Activated CD4-positive, alpha-beta T cell treated with anti-CD3 and anti-CD28 coated beads, Interleukin-2, amount 50 U/mL, for 16 hours (primary cell): Measurements from ENCODE around the gene HACD2.
"Not testable (repeated sequence)": the region's sequence is repeated elsewhere in the genome, so short reads cannot be mapped to it uniquely, and the experiment has no call there.

Experiments used
- DNase-seq: peaks from one replicate; pipeline ENCODE4 v3.0.0-alpha.2; 2020

HACD2 gene

DNA sequence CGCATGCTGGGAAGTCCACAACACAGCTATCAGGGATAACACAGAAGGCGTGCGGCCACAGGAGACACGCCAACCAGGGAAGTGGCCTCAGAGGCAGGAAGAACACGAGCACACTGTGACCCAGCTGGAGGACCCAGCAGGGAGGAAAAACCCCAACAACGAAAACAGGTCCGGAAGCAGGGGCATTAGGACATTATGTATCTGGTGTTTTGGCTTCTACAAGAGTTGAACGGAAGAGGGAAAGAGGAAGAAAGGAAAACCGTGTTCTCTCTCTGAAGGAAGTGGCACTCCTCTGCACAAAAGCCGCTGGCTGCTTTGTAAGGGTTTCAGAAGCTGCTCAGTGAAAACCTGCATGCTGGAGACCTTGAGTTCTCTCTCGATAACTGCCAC, 61.8 kb downstream of the HACD2 start:
- DNase-seq = no peak

DNA sequence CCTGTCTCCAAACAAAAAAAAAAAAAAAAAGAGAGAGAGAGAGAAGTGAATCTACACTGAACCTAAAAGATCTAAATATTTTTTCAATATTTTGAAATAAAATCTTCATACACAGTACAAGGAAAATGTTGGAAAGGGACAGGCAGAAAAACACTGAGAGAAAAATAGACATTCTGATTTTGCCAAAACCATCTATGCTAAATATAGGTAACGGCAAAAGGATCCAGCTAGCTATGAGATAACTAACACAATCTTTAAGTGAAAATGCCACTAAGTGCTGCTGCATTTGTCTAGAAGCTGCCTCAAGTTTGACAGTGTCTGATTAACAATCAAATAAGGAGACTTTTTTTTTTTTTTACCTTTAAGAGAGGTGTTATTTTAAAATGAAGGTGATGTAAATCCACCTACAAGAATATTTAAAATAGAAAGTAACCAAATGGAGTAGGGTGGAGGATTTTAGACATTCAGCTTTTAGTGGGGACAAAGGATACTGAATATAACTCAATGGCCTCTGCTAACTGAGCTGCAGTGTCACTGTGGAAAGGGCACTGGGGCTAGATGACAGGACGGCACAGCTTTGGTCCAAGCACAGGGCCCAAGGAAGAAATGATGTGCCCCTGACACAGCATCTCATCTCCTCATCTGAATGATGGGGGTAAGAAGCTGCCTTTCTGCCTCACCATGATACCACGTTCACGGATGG, 62.4 kb downstream of the HACD2 start:
- no peak for DNase-seq

DNA sequence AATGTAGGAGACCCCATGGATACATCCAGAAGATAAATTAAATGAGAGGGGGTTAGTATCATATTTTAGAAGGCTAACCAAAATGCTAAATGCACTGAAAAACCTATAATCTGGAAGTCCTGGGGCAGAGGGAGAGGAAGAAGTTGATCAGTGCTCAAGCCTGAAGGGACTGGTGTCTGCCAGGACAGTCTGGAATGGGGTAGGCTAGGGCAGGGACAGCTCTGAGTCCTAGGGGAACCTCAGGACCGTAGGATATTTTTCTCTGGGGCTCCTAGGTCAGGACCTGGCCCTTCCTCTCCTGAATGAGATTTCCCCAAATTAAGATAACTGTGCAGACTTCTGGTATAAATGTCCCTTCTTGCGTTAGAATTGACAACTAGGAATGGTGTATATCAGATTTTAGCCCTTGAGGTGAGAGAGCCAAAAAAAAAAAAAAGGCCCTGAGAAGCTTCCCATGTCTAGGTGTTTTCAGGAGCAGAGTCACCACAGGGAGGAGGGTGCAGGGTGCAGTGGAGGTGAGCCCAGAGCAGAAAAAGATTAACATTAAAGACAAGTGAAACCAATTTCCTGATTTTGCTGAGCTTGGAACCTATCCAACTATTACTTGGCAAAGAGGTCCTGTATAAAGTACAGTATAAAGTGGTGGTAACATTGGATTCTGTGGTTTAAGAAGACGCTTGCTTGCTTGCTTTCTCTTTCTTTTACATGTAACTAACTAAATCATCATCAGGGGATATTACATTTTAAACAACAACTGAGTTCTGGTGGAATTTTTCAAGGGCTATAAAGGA, 63.5 kb downstream of the HACD2 start:
- DNase-seq = no peak

DNA sequence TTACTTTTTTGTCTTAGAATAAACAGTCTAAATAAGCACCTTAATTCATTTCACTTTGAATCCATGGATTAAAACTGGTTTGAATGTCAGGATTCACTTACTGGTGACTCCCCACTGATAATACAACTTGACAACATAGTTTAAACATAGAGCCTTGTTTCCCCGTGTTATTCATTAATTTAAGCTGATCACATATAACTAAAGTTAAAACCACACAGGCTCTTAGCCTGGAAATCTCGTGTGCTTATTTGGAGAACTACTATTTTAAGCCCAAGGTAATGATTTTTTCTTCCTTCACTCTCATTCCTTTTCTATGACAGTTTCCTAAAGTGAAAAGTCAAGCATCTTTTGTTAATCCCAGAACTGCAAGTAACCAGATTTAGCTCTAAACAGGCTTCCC, 64.2 kb downstream of the HACD2 start:
- DNase-seq = no peak

DNA sequence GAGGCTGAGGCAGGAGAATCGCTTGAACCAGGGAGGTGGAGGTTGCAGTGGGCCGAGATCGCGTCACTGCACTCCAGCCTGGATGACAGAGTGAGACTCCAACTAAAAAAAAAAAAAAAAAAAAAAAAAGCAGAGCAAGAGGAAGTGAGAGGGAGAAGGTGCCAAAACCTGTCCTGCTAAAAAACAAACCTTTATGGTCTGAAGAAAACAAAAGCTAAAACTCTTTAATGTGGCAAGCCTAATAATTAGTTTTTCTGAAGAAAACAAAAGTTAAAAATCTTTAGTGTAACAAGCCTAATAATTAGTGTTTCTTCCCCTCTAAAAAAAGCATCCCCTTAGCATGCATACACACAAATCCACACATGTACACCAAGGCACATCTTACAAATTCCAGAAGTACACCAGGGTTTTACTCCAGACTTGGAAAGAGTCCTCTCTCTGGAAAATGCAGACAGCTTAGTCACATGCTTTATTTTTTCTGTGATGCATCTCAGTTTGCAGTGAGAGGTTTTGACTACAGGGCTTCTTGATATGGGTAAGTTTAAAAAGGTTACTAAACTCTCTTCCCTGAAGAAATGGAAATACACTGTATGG, 65.9 kb downstream of the HACD2 start:
- DNase-seq = no peak

DNA sequence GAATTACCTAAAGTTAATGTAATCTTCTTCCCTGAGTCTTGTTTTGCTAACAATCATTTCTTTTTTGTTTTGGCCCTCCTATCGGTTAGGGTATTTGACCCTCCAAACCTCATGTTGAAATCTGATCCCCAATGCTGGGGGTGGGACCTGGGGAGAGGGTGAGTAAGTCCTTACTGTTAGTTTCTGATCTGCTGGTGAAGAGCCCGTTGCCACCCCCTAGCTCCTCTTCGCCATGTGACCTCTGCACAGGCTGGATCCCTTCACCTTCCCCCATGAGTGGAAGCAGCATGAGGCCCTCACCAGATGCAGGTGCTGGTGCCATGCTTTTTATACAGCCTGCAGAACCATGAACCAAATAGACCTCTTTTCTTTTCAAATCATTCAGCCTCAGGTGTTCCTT, 73.1 kb downstream of the HACD2 start:
- DNase-seq = no peak

GRCh38 chr3:123511084-123511483, 73.8 kb downstream of the HACD2 start:
- DNase-seq = no peak

DNA sequence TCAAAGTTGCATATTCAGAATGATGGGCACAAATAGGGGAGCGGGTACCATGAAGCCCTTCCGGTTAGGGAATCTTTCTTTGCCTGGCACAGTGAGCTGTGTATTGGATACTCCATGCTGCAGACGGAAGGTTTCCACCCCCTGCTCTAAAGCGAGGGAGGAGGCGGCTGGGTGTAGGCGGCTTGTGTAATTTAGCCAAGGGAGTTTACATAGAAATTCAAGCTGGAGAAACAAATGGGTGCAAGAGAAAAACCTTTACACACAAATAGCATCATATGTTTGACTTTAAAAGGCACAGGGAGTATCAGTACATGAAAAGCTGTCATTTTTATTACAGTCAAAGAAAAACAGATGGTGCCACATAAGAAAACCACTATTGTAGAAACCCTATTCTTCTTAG, 76.7 kb downstream of the HACD2 start:
- DNase-seq = no peak

GRCh38 chr3:123505820-123506219, 79.0 kb downstream of the HACD2 start:
- no peak for DNase-seq

DNA sequence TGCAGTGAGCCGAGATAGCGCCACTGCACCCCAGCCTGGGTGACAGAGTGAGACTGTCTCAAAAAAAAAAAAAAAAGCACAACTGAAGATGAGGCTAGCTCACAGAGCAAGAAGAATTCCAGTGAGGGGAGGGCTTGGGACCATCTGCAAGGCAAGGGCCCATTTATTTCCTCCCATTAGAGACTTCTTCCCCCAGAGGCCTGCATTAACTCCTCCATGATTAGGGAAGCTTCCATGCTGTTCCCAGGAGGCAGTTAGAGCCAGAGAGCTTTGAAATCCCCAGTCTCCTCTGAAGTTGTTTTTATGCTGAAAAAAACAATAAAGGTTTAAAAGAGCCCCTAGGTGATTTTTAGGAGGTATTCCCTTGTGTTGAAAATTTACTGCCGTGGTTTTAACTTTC, 81.7 kb downstream of the HACD2 start:
- no peak for DNase-seq

GRCh38 chr3:123499322-123499721, 85.5 kb downstream of the HACD2 start:
- no peak for DNase-seq

GRCh38 chr3:123498761-123499160, 86.1 kb downstream of the HACD2 start:
- DNase-seq = no peak

DNA sequence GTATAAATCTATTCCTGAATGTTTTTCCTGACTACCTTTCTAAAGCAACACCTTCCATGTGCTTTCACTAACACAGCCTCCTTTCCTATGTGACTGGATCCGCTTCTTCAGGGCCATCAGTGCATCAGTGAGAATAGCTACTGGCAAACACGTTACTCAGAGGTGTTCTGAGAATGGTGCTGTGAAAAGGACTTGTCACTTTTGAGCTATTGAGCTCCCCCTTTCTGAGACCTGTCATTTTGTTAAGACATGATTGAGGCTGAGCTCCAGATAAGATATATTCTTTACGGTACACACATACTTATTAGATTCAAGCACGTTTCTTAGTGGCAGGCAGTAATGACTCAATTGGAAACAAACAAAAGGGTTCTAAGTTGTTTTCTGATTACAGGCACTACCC, 90.9 kb downstream of the HACD2 start:
- DNase-seq = no peak

DNA sequence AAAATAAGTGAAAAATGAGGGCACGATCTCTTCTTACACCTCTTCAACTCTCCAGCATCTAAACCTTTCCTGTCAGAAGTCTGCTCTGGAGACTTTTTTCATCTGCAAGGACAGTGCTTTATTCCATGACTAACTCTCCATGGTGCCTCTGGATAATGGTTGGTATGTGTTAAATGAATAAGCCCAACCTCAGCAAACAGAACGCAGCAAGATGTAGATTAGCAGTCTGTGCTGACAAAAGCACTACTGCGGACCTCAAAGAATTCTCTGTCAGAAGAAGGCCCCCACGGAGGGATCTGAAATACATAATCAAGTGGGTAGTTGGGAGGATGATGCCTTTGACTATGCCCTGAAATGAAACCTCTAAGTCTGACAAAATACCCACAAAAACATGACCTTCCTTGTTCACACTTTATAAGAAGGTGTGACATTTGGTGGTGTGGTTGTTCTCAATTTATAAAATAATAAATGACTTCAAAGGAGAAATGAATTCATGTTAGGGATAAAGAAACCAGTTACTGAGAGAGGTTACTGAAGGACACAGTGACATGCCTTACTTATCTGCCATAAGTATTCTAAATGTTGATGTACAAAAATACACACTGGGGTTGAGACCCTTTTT, 92.8 kb downstream of the HACD2 start:
- no peak for DNase-seq

GRCh38 chr3:123489400-123490004, 95.4 kb downstream of the HACD2 start:
- peak; percentile 36 for DNase-seq

DNA sequence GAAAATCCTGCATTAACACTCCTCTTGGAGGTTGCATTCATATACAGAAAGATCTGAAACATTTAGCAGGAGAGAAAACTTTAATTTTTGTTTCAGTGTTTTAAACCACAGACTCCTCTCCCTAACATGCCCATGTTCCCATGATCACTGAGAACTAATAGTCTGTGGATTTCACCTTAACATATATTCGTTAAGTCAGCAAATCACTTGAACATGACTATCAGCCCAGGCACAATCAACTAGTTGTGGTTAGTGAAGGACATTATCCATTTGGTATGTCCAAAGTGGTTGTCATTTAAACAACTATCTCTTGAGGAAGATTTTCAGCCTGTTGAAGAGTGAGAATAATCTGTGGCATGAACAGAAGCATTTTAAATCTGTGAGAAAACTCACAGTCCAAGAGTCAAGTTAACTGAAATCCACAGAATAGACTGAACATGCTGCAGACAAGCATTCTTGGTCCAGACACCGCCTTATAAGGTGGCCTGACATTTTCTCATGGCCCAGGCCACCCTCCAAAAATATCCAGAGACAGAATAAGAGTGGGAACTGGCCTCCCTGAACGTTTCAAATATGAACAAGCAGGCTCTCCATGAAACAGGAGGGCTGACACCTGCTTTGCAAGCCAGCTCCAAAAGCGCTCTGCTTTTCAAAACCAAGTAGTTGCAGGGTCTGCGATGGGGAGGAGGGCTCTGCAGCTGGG, 96.1 kb downstream of the HACD2 start:
- no peak for DNase-seq

DNA sequence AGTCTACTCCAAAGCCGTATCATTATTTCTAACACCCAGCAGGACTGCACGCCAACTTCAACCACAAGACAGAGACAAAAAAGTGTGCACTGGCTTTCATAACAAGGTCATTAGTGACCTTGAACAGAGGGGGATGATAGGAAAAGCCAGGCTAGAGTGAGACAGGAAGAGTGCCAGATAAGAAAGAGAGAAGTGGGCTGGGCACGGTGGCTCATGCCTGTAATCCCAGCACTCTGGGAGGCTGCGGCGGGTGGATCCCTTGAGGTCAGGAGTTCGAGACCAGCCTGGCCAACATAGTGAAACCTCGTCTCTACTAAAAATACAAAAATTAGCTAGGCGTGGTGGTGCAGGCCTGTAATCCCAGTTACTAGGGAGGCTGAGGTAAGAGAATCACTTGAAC, 97.8 kb downstream of the HACD2 start:
- not testable (repeated sequence) for DNase-seq

DNA sequence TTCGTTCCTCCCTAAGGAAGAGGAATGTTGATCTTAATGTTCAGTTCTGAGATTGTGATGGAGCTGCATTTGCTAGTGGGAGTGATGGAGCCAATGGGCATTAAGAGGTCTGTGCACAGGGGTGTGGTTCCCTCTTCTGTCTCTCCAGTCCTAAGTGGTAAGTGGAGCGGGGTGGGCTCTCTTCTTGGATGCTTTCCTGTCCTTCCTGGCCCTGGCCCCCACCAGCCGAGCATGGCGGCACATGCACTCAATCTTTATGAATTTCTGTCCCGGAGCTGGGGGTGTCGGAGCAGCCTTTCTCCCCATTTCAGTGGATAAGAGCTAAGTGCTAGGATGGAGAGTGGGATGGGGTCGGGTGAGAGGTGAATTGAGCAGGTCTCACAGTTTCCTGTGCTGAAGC, 98.4 kb downstream of the HACD2 start:
- no peak for DNase-seq

DNA sequence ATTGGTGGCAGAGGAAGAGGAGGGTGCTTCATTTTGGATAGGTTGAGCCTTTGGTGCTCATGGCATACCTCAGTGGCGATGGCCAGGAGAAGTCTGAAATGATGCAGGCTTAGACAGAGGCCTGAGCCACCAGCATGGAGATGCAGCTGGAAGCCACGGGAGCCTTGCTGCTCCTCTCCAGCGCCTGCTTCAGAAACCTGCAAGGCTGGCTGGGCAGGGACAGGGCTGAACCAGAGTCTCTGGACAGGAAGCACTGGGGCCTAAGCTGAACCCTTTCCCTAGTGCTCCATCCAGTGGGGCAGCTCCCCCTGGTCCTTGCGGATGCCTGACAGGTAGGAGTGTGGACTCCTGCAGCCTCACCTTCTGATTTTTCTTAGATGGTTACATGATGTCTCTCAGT, 99.3 kb downstream of the HACD2 start:
- no peak for DNase-seq

DNA sequence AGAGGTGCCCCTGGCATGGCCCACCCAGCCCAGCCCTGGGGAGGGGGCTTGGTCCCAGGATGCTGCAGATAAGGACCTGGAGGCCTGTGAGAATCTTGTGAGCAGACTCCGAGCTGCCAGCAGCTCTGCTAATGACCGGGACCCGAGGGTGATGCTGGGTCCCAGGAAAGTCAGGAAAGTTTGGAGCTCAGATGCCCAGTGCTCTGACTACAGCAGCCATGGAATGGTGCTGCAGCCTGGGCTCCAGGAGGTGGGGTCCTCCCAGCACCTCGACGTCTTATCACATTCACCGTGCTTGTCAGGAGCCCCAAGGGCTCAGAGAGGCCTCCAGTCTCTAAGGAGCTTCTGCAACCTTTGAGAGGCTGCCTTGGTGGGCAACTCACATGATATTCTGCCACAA, 101.7 kb downstream of the HACD2 start:
- no peak for DNase-seq

DNA sequence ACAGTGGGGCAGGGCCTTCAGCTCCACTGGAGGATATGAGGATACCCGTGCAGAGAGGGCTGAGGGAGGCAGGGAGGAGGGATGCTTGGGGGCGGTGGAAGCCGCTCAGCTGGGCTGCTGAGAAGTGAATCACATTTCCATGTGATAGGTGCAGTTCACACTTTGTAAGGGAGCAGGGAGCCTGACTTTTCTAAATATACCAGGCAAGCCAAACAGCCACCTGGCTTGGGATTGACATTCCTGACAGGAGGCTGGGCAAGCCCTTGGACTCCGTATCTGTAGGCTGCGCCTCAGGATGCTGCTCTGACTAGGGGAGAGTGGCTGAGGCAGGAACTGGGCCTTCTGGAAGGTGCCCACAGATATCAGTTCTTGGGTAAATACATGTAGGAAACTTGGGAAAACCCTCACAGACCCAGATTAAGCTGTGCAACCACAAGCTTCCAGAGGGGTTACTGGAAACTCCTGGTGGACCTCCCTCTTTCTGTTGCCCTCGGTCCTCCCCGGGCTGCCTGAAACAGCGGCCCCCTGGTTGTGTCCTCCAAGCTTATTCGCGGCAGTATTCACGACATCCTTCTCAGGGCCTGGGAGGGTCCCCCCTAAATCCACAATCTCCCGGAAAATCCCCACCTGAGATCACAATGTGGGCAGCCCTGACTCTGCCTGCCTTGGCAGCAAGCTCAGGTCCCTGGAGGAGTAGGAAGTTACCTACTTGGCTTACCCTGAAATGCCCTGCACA, 103.0 kb downstream of the HACD2 start:
- no peak for DNase-seq

- no peak for DNase-seq
Observed at GRCh38 chr3:123481071-123481470, 103.8 kb downstream of the HACD2 start.
